Mesenchymal stem cell (in vitro differentiated cells and primary cell): Measurements from ENCODE around the gene LHFPL5.

Source experiments
- DNase-seq: peaks from one replicate; pipeline ENCODE4 v3.0.0-alpha.2; 2013
- H2AFZ ChIP-seq: one replicate; pipeline ENCODE4 v1.6.1; 2013; ENCODE audit warnings: low read depth, mild to moderate bottlenecking, control low read depth, inconsistent platforms, low read length, moderate library complexity
- H2AK5ac ChIP-seq: 2 replicates; pipeline ENCODE4 v1.6.1; 2013; ENCODE audit warnings: low read length, moderate library complexity, mild to moderate bottlenecking, inconsistent platforms; ENCODE audit not compliant: severe bottlenecking
- H2BK120ac ChIP-seq: one replicate; pipeline ENCODE4 v1.6.1; 2013; ENCODE audit warnings: low read depth, mild to moderate bottlenecking, inconsistent platforms, low read length, moderate library complexity
- H2BK12ac ChIP-seq, 2 experiments: one replicate each; pipeline ENCODE4 v1.6.1; 2013; ENCODE audit warnings: inconsistent platforms in 2 of 2, low read length in 2 of 2, mild to moderate bottlenecking in 2 of 2, moderate library complexity in 2 of 2, control low read depth in 1 of 2
- H2BK15ac ChIP-seq: one replicate; pipeline ENCODE4 v1.6.1; 2013; ENCODE audit warnings: mild to moderate bottlenecking, low read depth, inconsistent platforms; ENCODE audit not compliant: poor library complexity, severe bottlenecking
- H2BK5ac ChIP-seq: 2 replicates; pipeline ENCODE4 v1.6.1; 2013; ENCODE audit warnings: low read depth, mild to moderate bottlenecking, low read length, control low read depth, inconsistent platforms; ENCODE audit not compliant: poor library complexity, severe bottlenecking
- H3K14ac ChIP-seq, 2 experiments: one replicate each; pipeline ENCODE4 v1.6.1; 2013; ENCODE audit warnings: inconsistent platforms in 2 of 2, low read length in 2 of 2, control low read depth in 1 of 2, mild to moderate bottlenecking in 1 of 2, moderate library complexity in 1 of 2
- H3K18ac ChIP-seq, 2 experiments: one replicate each; pipeline ENCODE4 v1.6.1; 2013; ENCODE audit warnings: inconsistent platforms in 2 of 2, low read length in 2 of 2, control low read depth in 1 of 2, low read depth in 1 of 2, mild to moderate bottlenecking in 1 of 2
- H3K23ac ChIP-seq, 2 experiments: one replicate each; pipeline ENCODE4 v1.6.1; 2013; ENCODE audit warnings: inconsistent platforms in 2 of 2, low read length in 2 of 2, mild to moderate bottlenecking in 2 of 2, moderate library complexity in 2 of 2, control low read depth in 1 of 2
- H3K27ac ChIP-seq: 2 replicates; pipeline ENCODE4 v1.5.1; 2013; ENCODE audit warnings: mild to moderate bottlenecking, moderate library complexity, low read length, control low read depth, inconsistent platforms; ENCODE audit not compliant: poor library complexity, severe bottlenecking
- H3K27me3 ChIP-seq, 2 experiments: 2 replicates each; pipeline versions ENCODE4 v1.6.1 to v1.7.0; 2013; ENCODE audit warnings: low read length in 2 of 2, mild to moderate bottlenecking in 2 of 2, moderate library complexity in 2 of 2, control low read depth in 1 of 2, inconsistent platforms in 1 of 2; ENCODE audit not compliant: control insufficient read depth in 1 of 2, insufficient read depth in 1 of 2
- H3K36me3 ChIP-seq, 2 experiments: 2 replicates each; pipeline versions ENCODE4 v1.6.1 to v1.7.0; 2013; ENCODE audit warnings: low read length in 2 of 2, control low read depth in 1 of 2, inconsistent platforms in 1 of 2, low read depth in 1 of 2, mild to moderate bottlenecking in 1 of 2; ENCODE audit not compliant: insufficient read depth in 2 of 2, control insufficient read depth in 1 of 2
- H3K4ac ChIP-seq, 2 experiments: one replicate each; pipeline ENCODE4 v1.6.1; 2013; ENCODE audit warnings: inconsistent platforms in 2 of 2, low read length in 2 of 2, mild to moderate bottlenecking in 2 of 2, moderate library complexity in 2 of 2, control low read depth in 1 of 2, low read depth in 1 of 2
- H3K4me1 ChIP-seq: 2 replicates; pipeline ENCODE4 v1.6.1; 2013; ENCODE audit warnings: low read depth, low read length, control low read depth; ENCODE audit not compliant: control insufficient read depth, insufficient read depth
- H3K4me2 ChIP-seq: 2 replicates; pipeline ENCODE4 v1.6.1; 2013; ENCODE audit warnings: low read length, mild to moderate bottlenecking, inconsistent platforms; ENCODE audit not compliant: poor library complexity, severe bottlenecking
- H3K4me3 ChIP-seq, 2 experiments: 2 replicates each; pipeline versions ENCODE4 v1.5.1 to v1.7.0; 2013; ENCODE audit warnings: low read length in 2 of 2, mild to moderate bottlenecking in 2 of 2, control low read depth in 1 of 2, low read depth in 1 of 2; ENCODE audit not compliant: insufficient read depth in 1 of 2
- H3K79me1 ChIP-seq: replicated peaks from 2 replicates; pipeline ENCODE4 v1.6.1; 2013; ENCODE audit warnings: mild to moderate bottlenecking, control low read depth, low read length, inconsistent platforms; ENCODE audit not compliant: poor library complexity, severe bottlenecking
- H3K9ac ChIP-seq: 2 replicates; pipeline ENCODE4 v1.7.0; 2013; ENCODE audit warnings: mild to moderate bottlenecking, low read length, moderate library complexity
- H3K9me3 ChIP-seq: 2 replicates; pipeline ENCODE4 v1.7.0; 2013; ENCODE audit warnings: mild to moderate bottlenecking, low read length; ENCODE audit not compliant: control insufficient read depth
- H4K8ac ChIP-seq: one replicate; pipeline ENCODE4 v1.6.1; 2013; ENCODE audit warnings: inconsistent platforms, mild to moderate bottlenecking, low read length, moderate library complexity
- H4K91ac ChIP-seq: one replicate; pipeline ENCODE4 v1.6.1; 2013; ENCODE audit warnings: mild to moderate bottlenecking, low read length, inconsistent platforms
- WGBS: methylation state at CpG from one replicate; pipeline ENCODE4 v1.1.7; 2013; ENCODE audit warnings: mixed read lengths; 5-methylcytosine and 5-hydroxymethylcytosine counted together

LHFPL5 gene

DNA sequence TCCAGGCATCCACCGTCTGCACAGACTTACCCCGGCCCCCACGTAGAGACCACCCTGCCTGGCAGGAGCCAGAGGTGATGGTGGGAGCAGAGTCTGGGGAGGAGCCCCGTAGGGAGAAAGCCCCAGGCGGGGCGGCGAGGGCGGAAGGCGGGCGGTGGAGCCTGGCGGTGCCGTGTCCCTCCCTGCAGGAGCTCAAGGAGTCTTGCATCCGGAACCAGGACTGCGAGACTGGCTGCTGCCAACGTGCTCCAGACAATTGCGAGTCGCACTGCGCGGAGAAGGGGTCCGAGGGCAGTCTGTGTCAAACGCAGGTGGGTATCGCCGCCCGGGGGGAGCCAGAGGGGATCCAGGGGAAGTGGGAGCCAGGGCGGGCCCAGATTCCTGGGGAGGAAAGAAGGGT is 18.3 kb upstream of the LHFPL5 start:
- H3K4me2 ChIP-seq, result no peak overlapping the region
- H2BK5ac ChIP-seq, result no peak overlapping the region
- H3K27me3 ChIP-seq, result peaks cover 27 to 75% of the 10 kb centered on the region in 2 experiments
- H3K27ac ChIP-seq, result no peak overlapping the region
- H4K8ac ChIP-seq, result no peak overlapping the region
- no peak overlapping the region for H3K4ac ChIP-seq
- H3K79me1 ChIP-seq, result no peaks in the 10 kb centered on the region
- WGBS, result 78% methylated on average over 25 of the region's 25 CpGs
- no peak overlapping the region for H2BK12ac ChIP-seq
- H3K9ac ChIP-seq, result no peak overlapping the region
- H2BK15ac ChIP-seq, result no peak overlapping the region
- H2BK120ac ChIP-seq, result no peak overlapping the region
- DNase-seq, result no peak
- no peak overlapping the region for H3K23ac ChIP-seq
- H3K14ac ChIP-seq, result no peak overlapping the region
- H4K91ac ChIP-seq, result no peak overlapping the region
- no peaks in the 10 kb centered on the region for H3K9me3 ChIP-seq
- H3K4me1 ChIP-seq, result no peaks in the 10 kb centered on the region
- H3K36me3 ChIP-seq, result no peaks in the 10 kb centered on the region
- no peak overlapping the region for H2AK5ac ChIP-seq
- no peak overlapping the region for H3K4me3 ChIP-seq
- H3K18ac ChIP-seq, result no peak overlapping the region
- H2AFZ ChIP-seq, result no peak overlapping the region

- H4K91ac ChIP-seq, result no peak overlapping the region
- no peak overlapping the region for H3K4me2 ChIP-seq
- no peak overlapping the region for H2BK5ac ChIP-seq
- no peak overlapping the region for H3K18ac ChIP-seq
- no peaks in the 10 kb centered on the region for H3K79me1 ChIP-seq
- H3K36me3 ChIP-seq, result no peaks in the 10 kb centered on the region
- no peak overlapping the region for H3K9ac ChIP-seq
- H3K4me3 ChIP-seq, result no peak overlapping the region
- H3K4ac ChIP-seq, result no peak overlapping the region
- no peak for DNase-seq
- no peaks in the 10 kb centered on the region for H3K9me3 ChIP-seq
- 93% methylated on average over 13 of the region's 13 CpGs for WGBS
- no peak overlapping the region for H3K27ac ChIP-seq
- no peak overlapping the region for H2BK12ac ChIP-seq
- no peak overlapping the region for H3K23ac ChIP-seq
- peaks cover 27 to 74% of the 10 kb centered on the region in 2 experiments for H3K27me3 ChIP-seq
- H2AK5ac ChIP-seq, result no peak overlapping the region
- no peaks in the 10 kb centered on the region for H3K4me1 ChIP-seq
- H4K8ac ChIP-seq, result no peak overlapping the region
- H2BK120ac ChIP-seq, result no peak overlapping the region
- H2BK15ac ChIP-seq, result no peak overlapping the region
- no peak overlapping the region for H3K14ac ChIP-seq
- no peak overlapping the region for H2AFZ ChIP-seq
Measured at GRCh38 chr6:35787266-35788218, 17.6 kb upstream of the LHFPL5 start.

DNA sequence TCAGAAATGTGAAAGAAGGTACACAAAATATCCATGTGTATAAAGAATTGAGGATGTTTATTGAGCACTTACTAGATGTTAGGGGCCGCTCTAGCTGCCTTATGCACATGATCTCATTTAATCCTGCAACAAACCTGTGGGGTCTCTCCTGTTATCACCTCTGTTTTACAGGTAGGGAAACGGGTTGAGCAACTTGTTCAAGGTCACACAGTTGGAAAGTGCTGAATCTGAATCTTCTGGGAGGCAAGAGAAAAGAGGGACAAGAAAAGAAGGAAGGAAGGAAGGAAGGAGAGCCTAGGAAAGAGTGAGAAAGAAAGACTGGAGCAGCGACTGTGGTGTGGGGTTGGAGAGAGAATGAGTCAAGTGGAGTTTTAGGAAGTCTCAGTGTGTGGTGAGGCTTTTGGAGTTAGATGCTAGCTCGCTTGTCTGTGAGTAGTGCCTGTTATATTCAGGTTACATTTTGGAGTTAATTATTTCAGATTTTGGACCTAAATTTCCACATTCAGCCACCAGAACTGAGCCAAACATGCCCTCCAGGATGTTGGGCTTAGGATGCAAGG is 16.6 kb upstream of the LHFPL5 start:
- Histone ChIP-seq H3K4ac (no peak overlapping the region), H3K4me3 (no peak overlapping the region), H2AK5ac (no peak overlapping the region), H3K27me3 (peaks cover 30 to 81% of the 10 kb centered on the region in 2 experiments), H4K91ac (no peak overlapping the region), H2BK15ac (no peak overlapping the region), H2AFZ (no peak overlapping the region), H2BK12ac (no peak overlapping the region), H4K8ac (no peak overlapping the region), H2BK120ac (no peak overlapping the region), H3K14ac (no peak overlapping the region), H3K27ac (no peak overlapping the region), H3K9me3 (peaks cover 3% of the 10 kb centered on the region), H3K9ac (no peak overlapping the region), H3K36me3 (no peaks in the 10 kb centered on the region), H3K79me1 (no peaks in the 10 kb centered on the region), H2BK5ac (no peak overlapping the region), H3K23ac (no peak overlapping the region), H3K18ac (no peak overlapping the region), H3K4me1 (no peaks in the 10 kb centered on the region), H3K4me2 (no peak overlapping the region)
- no peak for DNase-seq
- WGBS, result 70% methylated on average over 3 of the region's 4 CpGs

GRCh38 chr6:35790683-35791082 is 14.5 kb upstream of the LHFPL5 start:
- Histone ChIP-seq H4K8ac (no peak overlapping the region), H3K14ac (no peak overlapping the region), H3K27me3 (peaks cover 35 to 76% of the 10 kb centered on the region in 2 experiments), H3K4ac (no peak overlapping the region), H3K23ac (no peak overlapping the region), H3K79me1 (no peaks in the 10 kb centered on the region), H3K9ac (no peak overlapping the region), H3K4me1 (no peaks in the 10 kb centered on the region), H3K27ac (no peak overlapping the region), H2AFZ (no peak overlapping the region), H3K4me2 (no peak overlapping the region), H3K4me3 (no peak overlapping the region), H3K36me3 (no peaks in the 10 kb centered on the region), H2BK5ac (no peak overlapping the region), H3K9me3 (peaks cover 3% of the 10 kb centered on the region), H4K91ac (no peak overlapping the region), H2BK12ac (no peak overlapping the region), H2AK5ac (no peak overlapping the region), H3K18ac (no peak overlapping the region), H2BK120ac (no peak overlapping the region), H2BK15ac (no peak overlapping the region)
- 78% methylated on average over 5 of the region's 5 CpGs for WGBS
- DNase-seq, result no peak
